Activated CD4-positive, alpha-beta T cell treated with anti-CD3 and anti-CD28 coated beads, Interleukin-2, amount 10 ng/mL, durations not matched to agents 24 days and 14 days (primary cell): ENCODE results near the gene WFS1. TPM values are rescaled to one million over a fixed set of nuclear protein-coding genes. Genes with fewer than 3 reads are reported as not detected.
A peak's percentile ranks its signal among the peaks of the same experiment; 100 is the strongest.

Experiments used
- DNase-seq: peaks from one replicate; pipeline ENCODE4 v3.0.0; 2022
- H3K27ac Mint-ChIP-seq: one replicate; pipeline ENCODE4 v1.8.0; 2022; ENCODE audit warnings: mild to moderate bottlenecking, mixed read lengths
- H3K27me3 Mint-ChIP-seq: one replicate; pipeline ENCODE4 v1.8.0; 2022; ENCODE audit warnings: mixed read lengths
- H3K36me3 Mint-ChIP-seq: one replicate; pipeline ENCODE4 v1.8.0; 2022; ENCODE audit warnings: low read depth, mild to moderate bottlenecking, mixed read lengths
- H3K4me1 Mint-ChIP-seq: one replicate; pipeline ENCODE4 v1.8.0; 2021; ENCODE audit warnings: mixed read lengths
- H3K4me3 Mint-ChIP-seq: one replicate; pipeline ENCODE4 v1.8.0; 2022; ENCODE audit warnings: mild to moderate bottlenecking, moderate library complexity, mixed read lengths
- H3K9me3 Mint-ChIP-seq: one replicate; pipeline ENCODE4 v1.8.0; 2021; ENCODE audit warnings: mixed read lengths
- intact Hi-C: fragments of 100-400 bp; cut with micrococcal nuclease; formaldehyde crosslinking; loops from one replicate; pipeline ENCODE4 v1.15.1; 2023
- total RNA-seq: library from RNA; stranded (reverse); gene quantifications from 2 replicates; pipeline ENCODE4 v1.2.3, GENCODE V29; 2022

WFS1 gene
- total RNA-seq, 1 donor from 2014 or later: 4.7 TPM

- Mint-ChIP-seq H3K27me3 (peaks cover under 1% of the 10 kb centered on the region), H3K9me3 (peaks cover 5% of the 10 kb centered on the region), H3K36me3 (no peaks in the 10 kb centered on the region), H3K4me1 (peaks cover 2% of the 10 kb centered on the region), H3K27ac (no peak overlapping the region), H3K4me3 (no peak overlapping the region)
- intact Hi-C loops: loop anchor here (5.0 to 10.0 kb wide), 2 partner anchors 62 to 195 kb away; partner anchors contain the start of gene WFS1
- no peak for DNase-seq
These were observed 60.1 kb downstream of the WFS1 start for GRCh38 chr4:6329478-6330383.

- Mint-ChIP-seq H3K4me3 (no peak overlapping the region), H3K27me3 (peaks cover 2% of the 10 kb centered on the region), H3K4me1 (no peaks in the 10 kb centered on the region), H3K9me3 (peaks cover 5% of the 10 kb centered on the region), H3K36me3 (no peaks in the 10 kb centered on the region), H3K27ac (no peak overlapping the region)
- DNase-seq: no peak
- intact Hi-C loops: no loop called here
These were observed 60.7 kb downstream of the WFS1 start for GRCh38 chr4:6330384-6330767.

- Mint-ChIP-seq H3K27ac (no peak overlapping the region), H3K36me3 (no peaks in the 10 kb centered on the region), H3K4me1 (no peaks in the 10 kb centered on the region), H3K9me3 (peaks cover 5% of the 10 kb centered on the region), H3K27me3 (peaks cover 2% of the 10 kb centered on the region), H3K4me3 (no peak overlapping the region)
- peak; percentile 78 for DNase-seq
- intact Hi-C loops: no loop called here
These were observed 61.4 kb downstream of the WFS1 start for GRCh38 chr4:6331018-6331417.

- Mint-ChIP-seq H3K9me3 (peaks cover 5% of the 10 kb centered on the region), H3K4me1 (no peaks in the 10 kb centered on the region), H3K27ac (no peak overlapping the region), H3K36me3 (no peaks in the 10 kb centered on the region), H3K27me3 (peaks cover 2% of the 10 kb centered on the region), H3K4me3 (no peak overlapping the region)
- intact Hi-C loops: no loop called here
- DNase-seq: no peak
These were observed 61.8 kb downstream of the WFS1 start for GRCh38 chr4:6331468-6331867.

- Mint-ChIP-seq H3K9me3 (peaks cover 5% of the 10 kb centered on the region), H3K27me3 (peaks cover 4% of the 10 kb centered on the region), H3K4me3 (no peak overlapping the region), H3K4me1 (no peaks in the 10 kb centered on the region), H3K36me3 (no peaks in the 10 kb centered on the region), H3K27ac (no peak overlapping the region)
- DNase-seq: peak; percentile 76
- intact Hi-C loops: no loop called here
These were observed 62.5 kb downstream of the WFS1 start for GRCh38 chr4:6332042-6332668.

- peaks cover under 1% of the 10 kb centered on the region for H3K4me1 Mint-ChIP-seq
These were observed 63.0 kb downstream of the WFS1 start for GRCh38 chr4:6332669-6333050.

GRCh38 chr4:6333301-6334202 is 63.9 kb downstream of the WFS1 start:
- Mint-ChIP-seq H3K36me3 (no peaks in the 10 kb centered on the region), H3K27ac (no peak overlapping the region), H3K27me3 (peaks cover 18% of the 10 kb centered on the region), H3K4me1 (peaks cover 9% of the 10 kb centered on the region), H3K9me3 (peaks cover 5% of the 10 kb centered on the region), H3K4me3 (no peak overlapping the region)
- DNase-seq: peak; percentile 66
- intact Hi-C loops: no loop called here

More at GRCh38 chr4:6332669-6333050, 63.0 kb downstream of the WFS1 start:
- no peak overlapping the region for H3K27ac Mint-ChIP-seq
- no peak overlapping the region for H3K4me3 Mint-ChIP-seq
- intact Hi-C loops: no loop called here
- no peaks in the 10 kb centered on the region for H3K36me3 Mint-ChIP-seq
- DNase-seq: no peak
- peaks cover 9% of the 10 kb centered on the region for H3K27me3 Mint-ChIP-seq
- H3K9me3 Mint-ChIP-seq: peaks cover 5% of the 10 kb centered on the region

GRCh38 chr4:6334203-6334887 is 64.7 kb downstream of the WFS1 start:
- Mint-ChIP-seq H3K27ac (no peak overlapping the region), H3K9me3 (peaks cover 5% of the 10 kb centered on the region), H3K36me3 (no peaks in the 10 kb centered on the region), H3K4me1 (peaks cover 11% of the 10 kb centered on the region), H3K4me3 (no peak overlapping the region), H3K27me3 (peaks cover 23% of the 10 kb centered on the region)
- intact Hi-C loops: no loop called here
- no peak for DNase-seq

- Mint-ChIP-seq H3K4me3 (no peak overlapping the region), H3K9me3 (peaks cover 5% of the 10 kb centered on the region), H3K36me3 (no peaks in the 10 kb centered on the region), H3K27me3 (peaks cover 25% of the 10 kb centered on the region), H3K27ac (no peak overlapping the region), H3K4me1 (peaks cover 11% of the 10 kb centered on the region)
- DNase-seq: no peak
- intact Hi-C loops: no loop called here
These were observed 65.5 kb downstream of the WFS1 start for GRCh38 chr4:6335040-6335590.

GRCh38 chr4:6336166-6336565 is 66.5 kb downstream of the WFS1 start:
- intact Hi-C loops: no loop called here
- H3K9me3 Mint-ChIP-seq: peaks cover 5% of the 10 kb centered on the region
- H3K4me1 Mint-ChIP-seq: peaks cover 11% of the 10 kb centered on the region
- peaks cover 31% of the 10 kb centered on the region for H3K27me3 Mint-ChIP-seq
- no peak overlapping the region for H3K4me3 Mint-ChIP-seq
- no peak for DNase-seq
- no peak overlapping the region for H3K27ac Mint-ChIP-seq
- H3K36me3 Mint-ChIP-seq: no peaks in the 10 kb centered on the region

GRCh38 chr4:6337331-6337935 is 67.8 kb downstream of the WFS1 start:
- Mint-ChIP-seq H3K27ac (no peak overlapping the region), H3K4me1 (peaks cover 11% of the 10 kb centered on the region)
- intact Hi-C loops: no loop called here

GRCh38 chr4:6338175-6338950 is 68.7 kb downstream of the WFS1 start:
- Mint-ChIP-seq H3K9me3 (peaks cover 5% of the 10 kb centered on the region), H3K4me1 (peaks cover 11% of the 10 kb centered on the region), H3K4me3 (peak overlapping the region; percentile 44), H3K36me3 (no peaks in the 10 kb centered on the region), H3K27ac (no peak overlapping the region), H3K27me3 (peaks cover 39% of the 10 kb centered on the region)
- DNase-seq: peak; percentile 76
- intact Hi-C loops: no loop called here

More at GRCh38 chr4:6337331-6337935, 67.8 kb downstream of the WFS1 start:
- H3K9me3 Mint-ChIP-seq: peaks cover 5% of the 10 kb centered on the region
- H3K27me3 Mint-ChIP-seq: peaks cover 36% of the 10 kb centered on the region
- DNase-seq: no peak
- H3K4me3 Mint-ChIP-seq: no peak overlapping the region
- H3K36me3 Mint-ChIP-seq: no peaks in the 10 kb centered on the region
